ENCODE results near the gene KISS1R.
"Not testable (repeated sequence)": the region's sequence is repeated elsewhere in the genome, so short reads cannot be mapped to it uniquely, and the experiment has no call there.

DNA sequence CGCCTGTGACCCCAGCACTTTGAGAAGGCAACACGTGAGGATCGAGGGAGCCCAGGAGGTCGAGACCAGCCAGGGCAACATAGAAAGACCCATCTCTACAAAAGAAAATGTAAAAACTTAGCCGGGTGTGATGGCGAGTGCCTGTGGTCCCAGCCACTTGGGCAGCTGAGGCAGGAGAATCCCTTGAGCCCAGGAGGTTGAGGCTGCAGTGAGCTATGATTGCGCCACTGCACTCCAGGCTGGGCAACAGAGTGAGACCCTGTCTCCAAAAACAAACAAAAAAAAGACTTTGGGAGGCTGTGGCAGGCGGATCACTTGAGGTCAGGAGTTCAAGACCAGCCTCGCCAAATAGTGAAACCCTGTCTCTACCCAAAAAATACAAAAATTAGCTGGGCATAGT is 40.4 kb downstream of the KISS1R start:
- not testable (repeated sequence) for TF ChIP-seq POLR2AphosphoS5, POLR2A, EP300 (IDR thresholded peaks at IDR 0.05)
- TF ChIP-seq, protein P1, sequence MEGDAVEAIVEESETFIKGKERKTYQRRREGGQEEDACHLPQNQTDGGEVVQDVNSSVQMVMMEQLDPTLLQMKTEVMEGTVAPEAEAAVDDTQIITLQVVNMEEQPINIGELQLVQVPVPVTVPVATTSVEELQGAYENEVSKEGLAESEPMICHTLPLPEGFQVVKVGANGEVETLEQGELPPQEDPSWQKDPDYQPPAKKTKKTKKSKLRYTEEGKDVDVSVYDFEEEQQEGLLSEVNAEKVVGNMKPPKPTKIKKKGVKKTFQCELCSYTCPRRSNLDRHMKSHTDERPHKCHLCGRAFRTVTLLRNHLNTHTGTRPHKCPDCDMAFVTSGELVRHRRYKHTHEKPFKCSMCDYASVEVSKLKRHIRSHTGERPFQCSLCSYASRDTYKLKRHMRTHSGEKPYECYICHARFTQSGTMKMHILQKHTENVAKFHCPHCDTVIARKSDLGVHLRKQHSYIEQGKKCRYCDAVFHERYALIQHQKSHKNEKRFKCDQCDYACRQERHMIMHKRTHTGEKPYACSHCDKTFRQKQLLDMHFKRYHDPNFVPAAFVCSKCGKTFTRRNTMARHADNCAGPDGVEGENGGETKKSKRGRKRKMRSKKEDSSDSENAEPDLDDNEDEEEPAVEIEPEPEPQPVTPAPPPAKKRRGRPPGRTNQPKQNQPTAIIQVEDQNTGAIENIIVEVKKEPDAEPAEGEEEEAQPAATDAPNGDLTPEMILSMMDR (IDR thresholded peaks at IDR 0.05) = not testable (repeated sequence)

Measured in suprapubic skin (tissue), 4 donors.